ENCODE data around the gene TRANK1.
A peak's percentile ranks its signal among the peaks of the same experiment; 100 is the strongest.

DNA sequence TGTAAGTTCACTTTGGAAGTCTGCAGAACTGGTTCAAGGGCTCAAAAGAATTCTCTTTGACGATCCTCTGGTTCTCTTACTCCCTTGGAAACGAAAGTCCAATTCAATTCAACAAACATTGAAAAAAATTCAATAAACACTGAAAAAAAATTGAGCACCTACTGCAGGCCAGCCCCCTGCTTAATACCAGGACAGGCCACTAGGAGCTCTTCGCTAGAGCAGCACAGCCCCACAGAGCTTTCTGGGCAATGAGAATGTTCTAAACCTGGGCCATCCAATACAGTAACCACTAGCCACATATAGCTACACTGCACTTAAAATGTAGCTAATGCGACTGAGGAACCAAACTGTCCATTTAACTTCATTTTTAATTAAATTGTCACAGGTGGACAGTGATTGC, 130.1 kb downstream of the TRANK1 start:
- TF ChIP-seq, protein P1, sequence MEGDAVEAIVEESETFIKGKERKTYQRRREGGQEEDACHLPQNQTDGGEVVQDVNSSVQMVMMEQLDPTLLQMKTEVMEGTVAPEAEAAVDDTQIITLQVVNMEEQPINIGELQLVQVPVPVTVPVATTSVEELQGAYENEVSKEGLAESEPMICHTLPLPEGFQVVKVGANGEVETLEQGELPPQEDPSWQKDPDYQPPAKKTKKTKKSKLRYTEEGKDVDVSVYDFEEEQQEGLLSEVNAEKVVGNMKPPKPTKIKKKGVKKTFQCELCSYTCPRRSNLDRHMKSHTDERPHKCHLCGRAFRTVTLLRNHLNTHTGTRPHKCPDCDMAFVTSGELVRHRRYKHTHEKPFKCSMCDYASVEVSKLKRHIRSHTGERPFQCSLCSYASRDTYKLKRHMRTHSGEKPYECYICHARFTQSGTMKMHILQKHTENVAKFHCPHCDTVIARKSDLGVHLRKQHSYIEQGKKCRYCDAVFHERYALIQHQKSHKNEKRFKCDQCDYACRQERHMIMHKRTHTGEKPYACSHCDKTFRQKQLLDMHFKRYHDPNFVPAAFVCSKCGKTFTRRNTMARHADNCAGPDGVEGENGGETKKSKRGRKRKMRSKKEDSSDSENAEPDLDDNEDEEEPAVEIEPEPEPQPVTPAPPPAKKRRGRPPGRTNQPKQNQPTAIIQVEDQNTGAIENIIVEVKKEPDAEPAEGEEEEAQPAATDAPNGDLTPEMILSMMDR (conservative IDR thresholded peaks at IDR 0.05; ENCODE audit: low read depth, low read length), result peak; percentile 39; the same call in 1 of the 2 replicates
- no peak for TF ChIP-seq EZH2 (IDR thresholded peaks at IDR 0.05; ENCODE audit: borderline replicate concordance, low read depth, low read length, poor library complexity, severe bottlenecking)
